ENCODE results near the gene CCM2.

Gene CCM2

DNA sequence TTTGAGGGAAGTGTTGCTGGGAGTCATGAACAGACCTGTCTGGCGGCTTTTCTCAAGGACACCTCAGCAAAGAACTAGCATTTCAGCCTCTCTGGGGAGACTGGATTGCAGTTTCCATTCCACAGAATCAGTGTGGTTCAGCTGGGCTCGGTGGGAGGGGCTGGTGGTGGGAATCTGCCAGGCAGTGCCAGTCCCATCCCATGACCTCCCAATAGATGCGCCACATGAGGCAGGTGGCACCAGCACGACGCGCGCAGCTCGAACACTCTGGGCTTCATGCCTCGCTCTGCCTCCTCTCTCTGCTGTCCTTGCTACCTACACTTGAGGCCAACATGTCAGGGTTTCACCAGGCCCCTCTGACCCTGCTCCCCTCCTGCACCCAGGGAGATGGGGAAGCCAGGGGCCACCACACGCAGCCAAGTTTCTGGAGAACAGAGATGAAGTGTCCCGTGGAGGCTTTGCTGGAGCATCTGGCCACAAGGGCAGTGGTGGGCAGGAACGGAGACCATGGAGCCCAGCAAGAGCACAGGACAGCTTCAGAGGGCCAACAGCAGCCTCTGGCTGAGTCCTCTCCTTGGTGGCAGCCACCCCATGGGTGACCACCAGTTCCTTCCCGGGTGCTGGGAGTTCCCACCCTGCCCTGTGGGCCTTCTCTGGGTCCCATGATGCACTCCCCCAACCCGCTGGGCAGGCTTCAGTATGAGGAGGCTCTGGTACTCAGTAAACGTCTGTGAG is 86.5 kb downstream of the CCM2 start:
- DNase-seq, result peak; percentile 88

DNA sequence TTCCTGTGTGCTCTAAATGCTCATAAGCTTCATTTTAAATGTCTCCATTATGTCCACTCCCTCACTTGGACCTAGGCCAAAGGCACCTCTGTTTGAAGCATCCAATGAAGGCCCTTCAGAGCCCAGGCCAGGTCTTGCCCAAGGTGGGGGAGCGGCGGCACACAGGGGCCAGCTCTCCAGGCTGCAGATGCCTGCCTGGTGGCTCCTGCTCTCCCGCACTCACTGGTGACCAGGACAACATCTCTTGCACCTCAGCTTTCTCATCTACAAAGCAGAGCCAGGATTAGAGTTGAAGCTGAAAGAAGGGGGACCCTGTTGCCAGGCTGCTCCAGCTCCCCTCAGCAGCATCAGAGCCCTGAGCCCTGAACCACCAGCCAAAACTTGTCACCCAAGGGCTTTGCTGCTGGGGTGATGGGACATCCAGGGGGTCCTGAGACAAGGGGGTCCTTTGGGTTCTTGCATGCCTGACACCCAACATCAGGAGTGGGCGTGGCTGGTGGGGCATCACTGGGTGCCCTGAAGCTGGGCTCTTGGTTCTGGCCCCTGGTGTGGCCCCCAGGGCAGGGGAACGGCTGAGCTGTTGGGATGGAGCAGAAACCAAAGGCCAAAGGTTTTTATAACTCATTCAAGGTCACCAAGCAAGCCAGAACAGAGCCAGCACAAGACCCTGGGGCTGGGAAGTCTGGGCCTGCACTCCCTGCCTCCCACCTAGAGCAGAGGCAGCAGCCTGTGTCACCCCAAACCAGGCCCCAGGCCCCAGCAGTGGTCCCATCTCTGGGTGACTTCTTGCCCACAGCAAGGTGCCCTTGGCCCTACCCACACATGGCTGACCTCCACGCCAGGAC is 87.5 kb downstream of the CCM2 start:
- no peak for DNase-seq

DNA sequence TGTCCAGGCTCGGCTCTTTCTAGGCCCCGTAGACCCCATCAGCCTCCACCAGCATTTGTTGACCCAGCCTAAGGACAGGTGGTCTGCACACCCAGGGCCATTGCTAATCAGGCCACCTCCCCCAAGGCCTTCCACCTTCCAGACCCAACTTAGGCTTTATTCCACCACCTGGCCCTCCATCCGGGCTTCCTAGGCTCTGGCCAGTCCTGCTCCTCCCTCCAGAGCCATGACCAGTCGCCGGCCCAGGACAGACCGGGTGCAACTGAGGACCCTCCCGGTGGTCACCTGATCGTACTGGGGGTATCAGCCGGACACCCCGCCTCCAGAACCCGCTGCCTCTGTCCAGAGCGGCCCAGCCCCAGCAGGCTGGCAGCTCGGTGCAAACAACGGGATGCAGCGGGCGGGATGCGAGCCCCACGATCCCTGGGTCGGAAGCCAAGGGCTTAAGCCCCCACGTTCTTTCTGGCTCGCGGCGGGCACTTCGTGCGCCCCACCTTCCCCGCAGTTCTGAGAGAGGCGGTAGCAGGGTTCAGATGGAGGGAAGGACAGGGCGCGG is 88.2 kb downstream of the CCM2 start:
- no peak for DNase-seq

DNA sequence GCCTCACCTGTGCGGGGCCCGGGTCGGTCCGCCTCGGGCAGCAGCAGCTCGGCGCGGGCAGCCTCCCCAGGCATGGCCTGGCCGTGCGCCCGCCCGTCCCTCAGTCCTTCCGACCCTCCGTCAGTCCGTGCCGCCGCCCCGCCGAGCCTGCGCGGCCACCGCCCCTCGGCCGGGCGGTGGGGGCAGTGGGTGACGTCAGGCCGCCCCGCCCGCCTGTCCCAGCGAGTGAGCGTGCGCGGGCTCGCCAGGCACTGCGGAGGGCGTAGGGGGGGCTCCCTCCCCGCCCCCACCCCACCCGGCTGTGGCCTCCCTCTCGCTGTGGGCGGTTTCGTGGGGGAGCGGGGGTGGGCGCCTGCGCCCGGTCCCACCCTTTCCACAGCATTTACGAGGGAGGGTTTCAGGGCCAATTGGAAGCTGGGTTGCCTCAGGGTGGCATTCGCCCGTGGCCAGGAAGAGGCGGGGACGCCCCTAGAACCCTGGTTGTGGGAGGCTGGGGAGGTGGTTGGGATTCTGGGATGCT is 88.9 kb downstream of the CCM2 start, which contains the start of gene NACAD:
NACAD (minus strand) TSS at position 149 of the 520 bp plus-strand sequence; CDS start at position 74, 75 bp downstream.
- peak; percentile 93 for DNase-seq

DNA sequence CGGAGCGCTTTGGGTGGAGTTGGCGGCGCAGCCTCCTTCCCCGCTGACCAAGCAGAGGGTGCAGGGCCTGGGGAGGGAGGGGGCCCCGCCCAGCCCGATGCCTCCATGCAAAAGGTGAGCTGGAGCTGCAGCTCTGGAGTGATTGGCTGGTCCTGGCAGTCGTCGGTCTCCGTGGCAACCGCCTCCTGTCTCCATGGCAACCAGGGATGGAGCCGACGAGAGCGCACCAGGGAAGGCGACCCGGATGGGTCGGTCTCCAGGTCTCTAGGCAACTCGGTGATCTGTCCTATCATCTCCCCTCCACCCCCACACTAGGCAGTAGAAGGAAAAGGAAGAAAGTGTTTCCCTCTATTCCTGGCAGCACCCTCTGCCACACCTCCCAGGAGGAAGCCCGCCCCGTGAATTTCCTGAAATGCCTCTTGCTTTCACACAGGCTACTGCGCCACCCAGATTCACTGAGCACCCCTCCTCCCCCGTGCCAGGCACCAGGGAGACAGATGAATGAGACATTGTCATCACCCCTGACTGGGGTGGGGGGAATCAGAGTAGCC is 89.4 kb downstream of the CCM2 start:
- peak; percentile 97 for DNase-seq

DNA sequence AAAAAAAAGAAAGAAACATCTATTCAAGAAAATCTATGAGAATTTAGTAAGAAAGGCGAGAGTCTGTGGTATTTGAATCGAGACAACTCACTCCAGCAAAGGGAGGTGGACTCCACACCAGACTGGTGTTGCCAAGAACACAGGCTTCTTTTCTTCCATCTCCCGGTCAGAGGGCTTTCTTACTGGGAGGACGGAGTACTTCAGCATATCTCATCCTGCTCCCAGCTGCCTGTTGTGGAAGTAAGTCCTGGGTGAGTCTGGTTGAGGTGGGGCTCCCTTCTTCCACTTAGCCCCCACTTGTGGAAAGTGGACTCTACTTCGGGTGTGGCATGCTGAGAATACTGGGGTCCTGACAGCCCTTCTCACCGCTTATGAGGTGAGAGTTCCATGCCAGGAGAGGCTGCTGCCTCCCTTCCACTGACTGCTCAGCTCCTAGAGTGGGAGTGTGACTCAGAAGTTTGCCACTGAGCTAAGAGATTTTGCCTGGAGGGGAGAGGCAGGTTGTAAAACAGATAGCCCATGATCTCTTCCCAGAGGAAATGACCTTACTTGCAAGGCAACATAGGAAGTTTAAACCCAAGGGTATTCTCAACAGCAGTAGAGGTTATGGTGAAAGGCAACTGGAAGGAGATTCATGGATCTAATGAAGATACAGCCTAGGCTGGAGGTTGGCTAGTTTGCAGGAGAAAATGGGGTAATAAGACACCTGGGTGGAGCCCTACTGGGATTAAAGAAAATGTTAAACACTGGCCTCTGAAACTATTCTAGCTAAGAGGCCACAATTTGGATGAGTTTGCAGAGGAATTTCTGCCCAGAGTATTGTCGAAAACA is 92.3 kb downstream of the CCM2 start:
- DNase-seq, result no peak

DNA sequence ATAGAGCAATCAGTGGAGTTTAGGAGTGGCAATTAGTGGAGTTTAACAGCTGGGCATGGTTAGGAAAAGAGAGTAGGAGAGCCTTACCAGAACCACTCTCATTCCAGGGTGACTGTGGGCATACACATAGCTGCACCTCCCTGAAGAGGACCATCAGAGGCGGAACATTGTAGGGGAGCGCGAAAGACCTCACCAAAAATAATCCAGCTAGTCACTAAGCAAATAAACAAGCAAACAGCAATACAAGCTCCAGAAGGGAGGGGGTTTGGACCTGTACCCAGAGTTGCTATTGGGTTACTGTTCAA is 92.9 kb downstream of the CCM2 start:
- DNase-seq, result no peak

DNA sequence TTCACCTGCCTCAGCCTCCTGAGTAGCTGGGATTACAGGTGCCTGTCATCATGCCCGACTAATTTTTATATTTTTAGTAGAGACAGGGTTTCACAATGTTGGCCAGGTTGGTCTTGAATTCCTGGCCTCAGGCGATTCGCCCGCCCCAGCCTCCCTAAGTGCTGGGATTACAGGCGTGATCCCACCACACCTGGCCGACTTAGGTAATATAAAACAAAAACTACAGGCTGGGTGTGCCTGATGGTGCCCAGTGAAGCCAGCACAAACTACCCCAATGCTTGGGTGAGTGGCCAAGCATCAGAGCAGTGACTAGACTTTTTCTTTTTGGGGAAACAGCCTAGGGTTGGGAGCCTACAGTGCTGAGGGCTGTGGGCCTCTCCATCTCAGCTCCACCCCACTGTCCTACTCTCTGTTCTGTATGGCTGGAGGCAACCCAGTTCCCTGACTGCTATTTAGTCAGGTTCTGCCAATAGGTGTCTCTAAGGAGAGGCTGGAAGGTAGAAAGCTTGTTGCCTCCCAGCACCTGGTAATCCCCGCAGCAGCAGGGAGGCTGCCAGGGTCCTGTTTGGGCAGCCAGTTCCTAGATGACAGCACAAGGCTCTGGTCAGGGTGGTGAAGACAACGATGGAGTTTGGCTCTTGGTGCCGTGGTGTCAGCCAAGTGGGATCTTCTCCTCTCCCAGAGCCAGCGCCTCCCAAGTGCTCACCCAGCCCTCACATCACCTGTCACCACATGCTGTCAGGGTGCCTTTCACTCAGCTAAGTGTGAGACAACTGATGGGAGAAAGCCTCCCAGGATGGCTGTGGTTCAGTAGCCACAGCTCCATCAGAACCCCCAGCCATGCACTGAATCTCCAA is 99.2 kb downstream of the CCM2 start:
- DNase-seq, result no peak

DNA sequence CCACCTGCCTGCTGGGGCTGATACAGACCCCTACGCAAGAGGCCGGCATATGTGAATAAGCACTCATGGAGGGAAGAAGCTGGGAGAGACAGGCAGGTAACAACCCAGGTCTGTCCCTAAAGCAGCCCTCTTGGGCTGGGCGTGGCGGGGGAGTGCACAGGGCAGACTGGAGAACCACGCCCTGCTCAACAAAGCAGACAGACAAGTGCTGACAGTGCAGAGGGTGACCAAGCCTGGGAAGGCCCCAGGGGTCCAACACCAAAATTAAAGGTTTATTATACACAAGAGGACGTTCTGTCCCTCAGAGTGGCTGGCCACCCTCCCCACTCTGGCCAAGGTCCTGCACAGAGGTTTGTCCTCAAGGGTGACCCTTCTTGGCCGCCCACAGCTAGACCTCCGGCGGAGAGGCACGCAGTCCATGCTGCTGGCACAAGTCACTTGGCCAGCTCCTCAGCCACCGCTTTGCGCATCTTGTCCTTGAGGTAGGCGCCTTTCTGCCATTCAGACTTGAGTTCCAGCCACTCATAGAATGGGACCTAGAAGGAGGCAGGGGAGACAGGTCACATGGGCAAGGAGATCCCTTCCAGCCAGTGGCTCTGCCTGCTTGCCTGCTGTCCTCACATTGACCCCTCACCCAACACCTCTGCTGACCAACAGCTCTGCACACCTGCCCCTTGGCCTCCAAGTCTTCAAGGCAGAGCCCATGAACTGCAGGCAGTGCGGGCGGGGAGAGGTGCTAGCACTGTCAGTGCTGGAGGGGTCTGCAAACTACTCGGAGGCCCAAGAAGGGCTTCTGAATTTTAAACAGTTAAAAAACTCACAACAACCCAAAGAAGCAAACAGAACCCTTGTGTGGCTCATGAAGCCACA is 100.1 kb downstream of the CCM2 start:
- DNase-seq, result no peak

DNA sequence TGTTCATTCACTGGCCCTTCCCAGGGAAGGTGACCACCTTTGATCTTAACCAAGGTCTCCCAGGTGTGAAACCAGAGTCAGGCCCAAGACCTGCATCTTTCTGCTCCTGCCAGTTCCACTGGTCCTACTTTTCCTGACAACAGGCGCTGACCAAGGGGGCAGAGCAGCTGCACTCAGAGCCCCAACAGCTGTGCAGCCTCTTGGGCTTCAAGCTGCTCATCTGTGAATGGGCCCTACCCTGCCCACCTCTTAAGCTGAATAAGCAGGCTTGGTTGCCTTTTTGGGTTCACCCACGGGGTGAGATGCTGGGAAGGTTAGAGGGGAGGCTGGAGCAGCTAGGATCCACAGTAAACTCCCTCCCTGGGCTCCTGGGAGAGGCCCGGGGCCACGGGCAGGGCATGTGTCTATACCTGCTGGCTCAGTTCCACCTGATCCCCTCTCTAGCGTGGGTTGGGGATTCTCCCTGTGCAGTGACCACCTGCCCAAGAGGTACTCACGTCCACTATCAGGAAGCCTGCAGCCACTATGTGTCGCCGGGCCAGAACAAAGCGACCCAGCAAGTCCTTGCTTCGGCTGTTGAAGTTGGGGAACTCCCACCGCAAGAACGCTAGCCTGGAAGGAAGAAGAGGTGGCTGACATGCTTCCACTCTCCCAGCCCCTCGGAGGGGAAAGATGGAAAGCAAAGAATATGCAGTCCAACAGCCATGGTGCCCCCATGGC is 100.9 kb downstream of the CCM2 start:
- DNase-seq, result no peak

DNA sequence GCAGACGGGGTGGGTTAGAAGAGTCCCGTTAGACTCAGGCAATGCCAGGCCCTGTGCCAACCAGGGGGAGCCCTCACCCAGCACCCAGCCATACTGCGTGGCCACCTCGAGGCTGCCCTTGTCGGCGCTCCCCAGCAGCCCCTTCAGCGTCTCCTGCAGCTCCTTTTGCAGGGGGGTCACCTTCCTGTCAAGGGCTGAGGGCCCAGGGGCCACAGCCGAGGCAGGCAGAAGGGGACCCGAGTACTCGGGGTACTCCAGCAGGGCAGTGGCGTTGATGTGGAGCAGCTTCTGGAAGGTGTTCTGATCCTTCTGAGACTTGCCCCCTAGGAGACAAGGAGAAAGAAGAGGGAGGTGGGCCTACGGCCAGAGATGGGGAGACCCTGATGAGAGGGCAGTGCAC is 101.7 kb downstream of the CCM2 start:
- no peak for DNase-seq

DNA sequence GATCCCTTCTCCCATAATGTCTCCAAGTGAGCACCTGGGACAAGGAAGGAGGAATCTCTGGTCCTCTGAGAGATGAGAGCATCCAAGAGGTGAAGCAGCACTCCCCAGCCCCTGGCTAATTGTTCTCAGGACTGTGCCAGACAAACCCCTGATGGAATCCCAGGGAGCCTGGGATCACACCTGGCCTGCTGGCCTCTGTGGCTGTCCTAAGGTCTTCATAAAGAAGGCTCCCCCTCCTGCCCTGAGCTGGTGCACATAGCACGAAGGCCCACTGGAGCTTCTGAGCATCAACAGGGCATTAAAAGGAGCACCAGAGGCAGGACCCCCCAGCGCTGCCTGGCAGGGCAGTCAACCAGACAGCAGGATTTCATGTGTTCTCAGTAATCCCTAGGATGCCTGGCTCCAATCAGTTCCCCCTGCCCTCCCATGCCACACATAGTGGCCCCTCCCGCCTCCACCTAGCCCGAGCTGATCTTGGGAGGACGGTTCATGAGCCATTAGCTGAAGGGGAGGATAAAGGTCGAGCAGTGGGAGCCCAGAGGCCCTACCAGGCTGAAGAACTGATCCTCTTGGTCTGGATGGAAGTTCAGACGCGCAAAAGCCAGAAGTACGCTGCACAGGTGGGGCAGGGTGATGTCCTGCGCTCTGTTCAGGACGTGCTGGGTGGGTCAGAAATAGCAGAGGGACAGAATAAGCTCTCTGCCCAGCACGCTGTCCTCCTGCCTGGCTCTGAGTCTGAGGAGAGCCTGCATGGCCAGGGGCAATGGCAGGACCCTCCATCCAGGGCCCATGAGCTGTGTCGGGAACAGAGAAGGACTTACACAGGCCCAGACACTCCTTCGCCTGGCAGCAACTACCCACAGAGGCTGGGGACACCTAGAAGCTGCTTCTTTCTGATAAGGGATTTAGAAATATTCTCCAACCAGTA is 103.0 kb downstream of the CCM2 start:
- no peak for DNase-seq

DNA sequence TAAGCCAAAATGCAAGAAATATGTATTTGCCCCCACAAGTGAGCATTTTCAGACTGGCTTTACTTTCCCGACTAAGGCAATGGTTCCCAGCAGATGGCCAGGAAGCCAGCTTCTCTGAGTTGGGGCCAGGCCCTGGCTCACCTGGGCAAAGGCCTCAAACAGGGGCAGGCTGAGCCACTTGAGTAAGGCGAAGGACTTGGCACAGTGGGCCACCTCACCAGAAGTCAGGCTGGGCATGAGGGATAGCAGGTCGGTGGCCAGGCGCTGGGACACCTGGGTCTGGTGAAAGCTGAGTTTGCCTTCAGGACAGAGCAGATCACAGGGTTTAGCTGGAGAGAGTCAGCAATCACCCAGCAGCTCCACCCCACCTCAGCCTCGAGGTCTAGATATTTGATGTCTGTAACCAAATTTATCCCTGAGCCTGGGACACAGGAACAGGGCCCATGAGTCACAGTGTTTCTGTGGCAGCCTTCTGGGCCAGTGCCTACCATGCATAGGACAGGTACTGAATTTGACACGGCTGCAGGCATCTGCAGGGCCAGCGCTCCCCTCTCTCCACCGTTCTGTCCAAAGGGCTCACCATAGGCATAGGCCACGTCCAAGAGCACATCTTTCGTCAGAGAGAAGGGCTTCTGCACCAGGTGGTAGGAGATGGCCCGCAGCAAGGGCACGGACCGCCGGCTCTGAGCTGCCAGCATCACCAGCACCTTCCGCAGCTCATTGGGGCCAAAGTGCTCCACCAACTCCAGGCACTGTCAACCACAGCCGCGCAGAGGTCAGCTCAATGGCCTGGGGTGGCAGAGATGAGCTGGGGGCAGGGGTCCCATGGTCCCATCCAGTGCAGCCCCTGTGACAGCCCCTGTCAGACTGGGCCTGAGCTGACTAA is 104.2 kb downstream of the CCM2 start:
- DNase-seq, result no peak

DNA sequence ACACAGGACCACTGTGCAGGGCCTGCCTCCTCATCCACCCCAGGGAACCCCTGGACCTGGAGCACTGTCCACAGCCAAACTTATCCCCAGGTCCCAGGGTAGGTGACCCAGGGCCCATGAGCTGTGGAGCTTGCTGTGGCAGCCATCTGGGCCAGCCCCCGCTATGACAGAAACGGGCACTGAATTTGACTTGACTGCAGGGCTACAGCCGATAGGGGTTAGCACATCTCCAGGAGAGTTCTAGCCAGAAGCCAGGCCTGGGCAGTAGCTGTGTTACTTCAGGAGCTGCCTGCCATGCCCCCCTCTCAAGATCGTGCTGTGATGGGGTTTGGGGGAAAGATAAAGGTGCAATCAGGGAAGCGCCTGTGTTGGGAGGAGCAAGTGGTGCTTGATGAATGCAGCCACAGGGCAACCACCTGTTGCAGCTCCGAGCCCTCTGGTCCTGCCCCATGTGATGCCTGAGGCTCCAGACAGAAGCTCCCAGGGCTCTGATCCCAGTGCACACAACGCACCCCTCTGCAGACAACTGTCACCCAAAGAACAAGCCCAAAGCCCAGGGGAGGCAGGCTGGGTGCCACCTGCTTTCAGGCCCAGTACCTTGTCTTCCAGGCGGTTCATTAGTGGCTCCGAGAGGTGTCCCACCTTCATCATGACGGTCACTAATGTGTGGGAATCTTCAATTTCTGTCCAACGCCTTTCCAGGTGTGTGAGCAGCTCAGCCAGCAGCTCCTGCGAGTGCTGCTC is 105.0 kb downstream of the CCM2 start:
- no peak for DNase-seq

DNA sequence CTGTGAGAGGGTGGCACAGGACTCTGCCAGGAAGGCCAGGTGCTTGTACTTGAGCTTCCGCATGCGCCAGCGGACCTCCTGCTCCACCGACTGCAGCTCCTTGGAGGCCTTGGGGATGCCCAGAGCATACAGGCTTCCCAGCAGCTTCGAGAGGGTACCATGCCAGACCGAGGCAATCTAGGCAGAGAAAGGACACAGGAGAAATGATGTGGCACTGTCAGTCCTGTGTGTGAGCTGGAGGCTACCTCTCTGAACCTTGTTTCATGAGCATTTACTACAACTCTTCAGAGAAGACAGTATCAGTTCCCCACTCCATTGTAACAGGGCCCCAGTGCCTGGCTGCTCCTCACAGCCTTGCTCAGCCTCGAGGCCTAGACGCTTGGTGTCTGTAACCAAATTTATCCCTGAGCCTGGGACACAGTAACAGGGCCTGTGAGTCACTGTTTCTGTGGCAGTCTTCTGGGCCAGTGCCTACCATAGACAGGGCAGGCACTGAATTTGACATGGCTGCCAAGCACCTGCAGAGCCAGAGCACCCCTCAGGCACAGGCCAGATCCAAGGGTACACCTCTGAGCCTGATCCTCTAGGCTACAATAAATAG is 105.7 kb downstream of the CCM2 start:
- no peak for DNase-seq

DNA sequence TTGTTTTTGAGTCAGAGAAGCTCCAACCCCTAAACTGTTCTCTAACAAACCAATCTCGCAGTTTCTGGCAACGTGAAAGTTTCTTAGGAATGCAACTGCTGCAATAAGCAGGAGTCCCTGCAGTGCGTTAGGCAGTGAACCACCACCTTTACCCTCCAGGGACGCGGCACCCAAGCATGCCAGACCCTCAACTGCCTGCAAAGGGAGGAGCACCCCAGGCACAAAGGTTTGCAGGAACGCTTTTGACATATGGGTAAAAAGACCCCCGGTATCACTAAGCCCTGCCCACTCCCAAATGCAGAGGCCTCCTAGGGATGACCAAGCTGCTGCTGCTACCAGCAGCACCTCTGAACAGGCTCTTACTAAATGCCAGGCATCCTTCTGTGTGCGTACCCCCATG is 106.8 kb downstream of the CCM2 start:
- no peak for DNase-seq

All from midbrain (tissue), 1 donor.